HS-27A (cell line): Measurements from ENCODE around the gene SOWAHA.
A peak's percentile ranks its signal among the peaks of the same experiment; 100 is the strongest.

Source experiments
- DNase-seq: peaks from one replicate; pipeline ENCODE4 v3.0.0-alpha.2; 2012; ENCODE audit warnings: low read depth, missing footprints

SOWAHA gene

DNA sequence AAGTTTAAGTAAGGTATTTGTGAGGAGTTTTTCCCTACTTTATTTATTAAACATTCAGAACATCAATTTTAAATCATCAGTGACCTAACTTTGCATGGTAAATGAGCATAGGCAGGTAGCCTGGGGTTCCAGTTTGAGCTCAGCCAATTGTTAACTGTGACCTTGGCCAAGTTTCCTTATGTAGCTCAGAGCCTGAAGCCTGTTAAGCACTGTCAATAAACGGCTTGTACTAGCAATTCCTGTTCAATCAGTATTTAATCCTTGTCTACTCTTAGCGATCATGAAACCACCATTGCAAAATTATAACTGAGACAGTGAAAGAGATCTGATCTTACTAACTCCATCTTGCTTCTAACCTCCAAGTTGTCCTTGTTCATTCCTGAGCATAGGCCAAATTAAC is 4.7 kb upstream of the SOWAHA start:
- no peak for DNase-seq

GRCh38 chr5:132808866-132809265 is 4.2 kb upstream of the SOWAHA start:
- no peak for DNase-seq

- no peak for DNase-seq
Observed at GRCh38 chr5:132810605-132811004, 2.5 kb upstream of the SOWAHA start.

DNA sequence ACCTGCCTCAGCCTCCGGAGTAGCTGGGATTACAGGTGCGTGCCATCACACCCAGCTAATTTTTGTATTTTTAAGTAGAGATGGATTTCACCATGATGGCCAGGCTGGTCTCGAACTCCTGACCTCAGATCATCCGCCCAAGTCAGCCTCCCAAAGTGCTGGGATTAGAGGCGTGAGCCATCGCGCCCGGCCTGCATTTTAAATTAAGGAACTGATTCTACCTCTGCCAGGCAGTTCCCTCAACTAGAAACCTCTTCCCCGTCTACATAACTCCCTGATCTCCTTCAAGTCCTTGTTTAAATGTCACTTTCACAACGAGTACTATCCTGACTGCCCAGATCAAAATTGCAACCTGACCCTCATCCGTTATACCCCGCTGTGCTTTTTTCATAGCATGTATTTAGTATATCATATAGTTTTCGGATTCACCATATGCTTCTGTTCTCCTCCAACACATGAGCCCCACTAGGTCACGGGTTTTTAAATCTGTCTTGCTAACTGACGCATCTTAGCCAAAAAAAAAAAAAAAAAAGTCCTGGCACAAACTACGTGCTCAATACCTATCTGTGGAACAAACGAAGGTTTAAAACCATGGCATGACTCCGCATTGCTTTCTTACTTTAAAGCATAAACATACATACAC is 858 bp upstream of the SOWAHA start:
- DNase-seq: no peak

DNA sequence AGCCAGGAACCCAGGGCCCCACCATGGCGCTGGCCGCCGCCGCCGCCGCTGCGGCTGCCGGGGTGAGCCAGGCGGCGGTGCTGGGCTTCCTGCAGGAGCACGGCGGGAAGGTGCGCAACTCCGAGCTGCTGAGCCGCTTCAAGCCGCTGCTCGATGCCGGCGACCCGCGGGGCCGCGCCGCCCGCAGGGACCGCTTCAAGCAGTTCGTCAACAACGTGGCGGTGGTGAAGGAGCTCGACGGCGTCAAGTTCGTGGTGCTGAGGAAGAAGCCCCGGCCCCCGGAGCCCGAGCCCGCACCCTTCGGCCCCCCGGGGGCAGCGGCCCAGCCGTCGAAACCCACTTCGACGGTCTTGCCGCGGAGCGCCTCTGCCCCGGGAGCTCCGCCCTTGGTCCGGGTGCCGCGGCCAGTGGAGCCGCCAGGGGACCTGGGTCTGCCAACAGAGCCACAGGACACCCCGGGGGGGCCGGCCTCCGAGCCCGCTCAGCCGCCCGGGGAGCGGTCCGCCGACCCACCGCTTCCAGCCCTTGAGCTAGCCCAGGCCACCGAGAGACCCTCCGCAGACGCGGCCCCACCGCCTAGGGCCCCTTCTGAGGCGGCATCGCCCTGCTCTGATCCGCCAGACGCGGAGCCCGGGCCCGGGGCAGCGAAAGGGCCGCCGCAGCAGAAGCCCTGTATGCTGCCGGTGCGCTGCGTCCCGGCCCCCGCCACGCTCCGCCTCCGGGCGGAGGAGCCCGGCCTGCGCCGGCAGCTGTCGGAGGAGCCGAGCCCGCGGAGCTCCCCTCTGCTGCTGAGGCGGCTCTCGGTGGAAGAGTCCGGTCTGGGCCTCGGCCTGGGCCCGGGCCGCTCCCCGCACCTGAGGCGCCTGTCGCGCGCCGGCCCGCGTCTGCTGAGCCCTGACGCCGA is 749 bp downstream of the SOWAHA start:
- DNase-seq: no peak

DNA sequence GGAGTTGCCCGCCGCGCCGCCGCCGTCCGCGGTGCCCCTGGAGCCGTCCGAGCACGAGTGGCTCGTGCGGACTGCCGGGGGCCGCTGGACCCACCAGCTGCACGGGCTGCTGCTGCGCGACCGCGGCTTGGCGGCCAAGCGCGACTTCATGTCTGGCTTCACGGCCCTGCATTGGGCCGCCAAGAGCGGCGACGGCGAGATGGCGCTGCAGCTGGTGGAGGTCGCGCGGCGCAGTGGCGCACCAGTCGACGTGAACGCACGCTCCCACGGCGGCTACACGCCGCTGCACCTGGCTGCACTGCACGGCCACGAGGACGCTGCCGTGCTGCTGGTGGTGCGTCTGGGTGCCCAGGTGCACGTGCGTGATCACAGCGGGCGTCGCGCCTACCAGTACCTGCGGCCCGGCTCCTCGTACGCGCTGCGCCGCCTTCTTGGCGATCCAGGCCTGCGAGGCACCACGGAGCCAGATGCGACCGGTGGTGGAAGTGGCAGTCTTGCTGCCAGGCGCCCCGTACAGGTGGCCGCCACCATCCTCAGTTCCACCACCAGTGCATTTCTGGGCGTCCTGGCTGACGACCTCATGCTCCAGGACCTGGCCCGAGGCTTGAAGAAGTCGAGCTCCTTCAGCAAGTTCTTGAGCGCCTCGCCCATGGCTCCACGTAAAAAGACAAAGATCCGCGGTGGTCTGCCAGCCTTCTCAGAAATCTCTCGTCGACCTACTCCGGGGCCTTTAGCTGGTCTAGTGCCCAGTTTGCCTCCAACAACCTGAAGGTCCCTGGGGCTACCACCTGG is 1.6 kb downstream of the SOWAHA start:
- no peak for DNase-seq

DNA sequence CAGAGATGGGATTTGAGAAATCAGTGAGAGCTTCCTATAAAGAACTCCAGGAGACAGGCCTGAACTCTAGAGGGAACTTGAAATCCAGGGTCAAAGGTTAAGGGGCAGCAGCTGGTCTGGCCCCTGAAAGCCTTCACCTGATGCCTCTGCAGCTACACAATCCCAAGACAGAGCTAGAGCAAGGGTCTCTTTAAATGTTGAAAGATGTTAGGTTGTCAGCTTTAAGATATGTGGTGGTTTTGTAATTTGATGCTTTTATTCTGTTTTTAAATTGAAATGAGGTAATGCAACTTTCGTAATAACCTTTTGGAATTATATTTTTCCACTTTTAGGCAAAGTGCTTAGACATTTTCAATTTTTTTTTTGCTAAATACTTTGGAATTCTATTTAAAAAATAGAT is 2.4 kb downstream of the SOWAHA start:
- DNase-seq: no peak

- no peak for DNase-seq
Observed at GRCh38 chr5:132816083-132816482, 3.0 kb downstream of the SOWAHA start.

DNA sequence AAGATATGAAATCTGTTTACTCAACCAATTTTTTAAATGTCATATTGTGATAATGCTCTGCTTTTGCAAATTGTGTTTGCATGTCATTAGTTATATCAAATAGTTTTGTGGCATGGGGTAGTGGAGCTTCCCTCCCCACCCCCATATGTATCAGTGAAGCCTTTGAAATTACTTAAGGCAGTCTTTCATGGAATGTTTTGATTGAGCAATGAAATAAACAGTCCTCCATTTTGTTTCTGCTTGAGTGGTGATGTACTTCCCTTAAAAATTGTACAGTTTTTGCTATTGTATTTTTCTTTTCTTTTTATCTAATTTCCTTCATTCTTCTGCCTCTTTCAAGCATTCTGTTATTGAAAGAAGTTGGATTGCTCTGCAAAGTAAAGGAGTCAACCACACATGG is 3.5 kb downstream of the SOWAHA start:
- no peak for DNase-seq

GRCh38 chr5:132817011-132817410 is 3.9 kb downstream of the SOWAHA start:
- no peak for DNase-seq

- DNase-seq: no peak
Observed at GRCh38 chr5:132819468-132819867, 6.4 kb downstream of the SOWAHA start.

GRCh38 chr5:132820162-132820754 is 7.2 kb downstream of the SOWAHA start:
- DNase-seq: peak; percentile 35

GRCh38 chr5:132821350-132821749 is 8.2 kb downstream of the SOWAHA start:
- no peak for DNase-seq

DNA sequence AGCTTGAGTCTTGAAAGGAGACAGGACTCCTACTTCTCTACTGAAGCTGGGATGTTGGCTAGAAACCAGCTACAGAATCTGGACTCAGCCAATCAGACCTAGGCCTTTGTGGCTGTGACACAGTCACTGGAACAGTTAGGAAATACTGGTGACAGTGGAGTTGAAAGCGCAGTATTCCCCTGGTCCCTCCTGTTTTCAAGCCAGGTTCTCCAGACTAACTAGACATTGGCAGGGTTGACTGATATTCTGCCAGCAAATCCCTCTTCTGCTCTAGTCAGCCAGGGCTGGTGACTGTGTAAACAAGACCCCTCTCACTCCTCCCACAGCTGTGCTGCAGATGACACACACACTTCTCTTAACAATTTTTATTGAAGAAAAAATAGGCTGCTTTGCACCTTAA is 8.7 kb downstream of the SOWAHA start:
- no peak for DNase-seq

- no peak for DNase-seq
Observed at GRCh38 chr5:132822650-132823480, 9.8 kb downstream of the SOWAHA start.

DNA sequence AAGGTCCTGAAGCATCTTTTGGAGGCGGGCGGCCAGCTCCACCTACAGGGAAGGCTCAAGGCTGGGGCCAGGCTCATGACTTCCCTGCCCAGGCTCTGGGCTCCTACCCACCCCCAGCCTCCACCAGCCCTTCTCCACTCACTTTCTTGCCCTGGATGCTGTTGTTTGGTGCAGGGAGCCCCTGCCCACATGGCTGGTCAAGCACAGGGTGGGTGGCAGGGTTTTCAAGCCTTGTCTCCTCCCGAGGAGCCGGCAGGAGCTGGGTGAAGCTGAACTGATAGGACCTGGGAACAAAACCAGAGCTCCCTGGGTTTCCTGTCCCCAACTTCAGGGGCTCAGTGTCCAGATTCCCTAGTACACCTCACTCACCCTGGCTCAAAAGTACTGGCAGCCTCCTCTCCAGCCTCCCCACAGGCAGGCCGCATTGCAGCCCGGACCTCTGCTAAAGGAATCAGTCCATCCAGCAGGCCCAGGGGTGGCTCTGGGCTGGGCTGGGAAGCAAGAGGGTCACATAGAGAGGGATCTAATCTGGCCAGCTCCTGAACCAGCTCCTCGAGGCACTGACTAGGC is 10.5 kb downstream of the SOWAHA start:
- DNase-seq: no peak

DNA sequence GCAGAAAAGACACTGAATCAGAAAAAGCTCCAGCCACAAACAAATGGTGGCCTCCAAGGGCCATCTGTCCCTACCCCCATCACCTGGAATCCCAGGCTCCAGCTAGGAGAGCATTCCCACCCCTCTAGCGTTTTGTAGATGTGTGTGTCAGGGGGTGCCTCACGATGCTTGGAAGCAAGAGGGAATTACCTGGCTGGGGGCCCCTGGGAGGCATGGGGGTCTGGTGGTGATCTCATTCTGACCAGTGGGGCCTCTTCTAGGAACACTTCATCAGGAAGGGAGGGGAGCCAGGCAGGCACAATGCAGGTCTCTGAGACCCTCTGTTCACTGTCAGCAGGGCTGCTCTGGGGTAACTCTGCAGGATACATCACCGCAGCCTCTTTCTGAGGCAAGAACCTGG is 11.3 kb downstream of the SOWAHA start:
- DNase-seq: no peak

DNA sequence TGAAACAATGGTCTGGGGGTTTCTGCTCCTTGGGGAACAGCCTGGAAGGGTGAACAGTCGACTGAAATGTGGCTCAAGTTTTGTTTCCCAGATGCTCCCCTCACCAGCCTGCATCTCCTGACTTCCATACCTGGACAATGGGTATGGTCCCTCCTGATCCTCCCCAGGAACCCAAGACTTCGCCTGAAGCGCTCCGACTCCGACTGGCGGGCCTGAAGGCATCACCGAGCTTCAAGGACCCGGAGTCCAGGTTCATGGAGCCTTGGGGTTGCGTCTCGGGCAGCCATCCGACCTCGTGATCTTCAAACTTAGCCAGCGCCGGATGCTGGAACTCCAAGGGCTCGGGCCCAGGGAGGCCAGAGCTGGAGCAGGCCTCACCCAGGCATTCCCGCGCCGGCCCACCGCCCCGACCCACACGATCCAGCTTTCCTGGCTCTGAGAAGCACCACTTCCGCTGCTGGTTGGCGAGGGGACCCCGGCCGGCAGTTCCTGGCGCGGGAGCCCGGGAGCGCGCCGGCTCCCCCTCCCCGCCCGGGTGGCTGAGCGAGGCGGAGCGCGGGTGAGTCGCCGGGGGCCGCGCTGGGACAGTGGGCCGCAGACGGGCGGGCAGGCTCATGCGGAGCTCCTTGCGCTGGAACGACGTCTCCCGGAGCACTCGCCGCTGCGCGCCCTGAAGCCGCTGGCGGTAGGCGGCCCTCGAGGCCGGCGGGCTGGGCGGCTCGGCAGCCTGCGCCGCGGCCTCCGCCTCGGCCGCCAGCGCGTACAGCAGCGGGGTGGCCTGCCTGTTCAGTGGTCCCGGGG is 12.1 kb downstream of the SOWAHA start:
- no peak for DNase-seq

DNA sequence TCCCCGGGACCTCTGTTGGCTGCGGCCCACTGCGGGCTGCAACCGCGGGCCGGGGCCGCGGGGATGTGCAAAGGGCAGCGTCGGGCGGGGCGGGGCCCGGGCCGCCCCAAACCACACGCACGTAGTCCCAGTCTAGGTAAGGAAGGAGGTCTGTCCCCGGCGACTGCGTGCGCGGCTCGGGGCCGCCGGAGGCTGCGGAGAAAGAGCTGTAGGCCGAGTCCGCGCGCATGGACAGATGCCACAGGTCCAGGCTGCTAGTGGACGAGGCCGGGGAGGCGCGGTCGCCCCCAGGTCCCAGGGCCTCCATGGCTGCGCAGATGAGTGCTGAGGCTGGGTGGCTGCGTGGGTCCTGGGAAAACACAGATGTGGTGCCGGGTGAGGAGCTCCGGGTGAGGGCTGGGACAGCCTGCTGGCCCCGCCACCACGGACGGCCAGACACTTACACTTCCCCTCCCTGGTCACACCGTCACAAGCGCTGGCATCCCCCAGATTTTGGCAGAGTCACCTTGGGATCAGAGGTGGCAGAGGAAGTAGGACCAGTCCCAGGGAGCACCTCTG is 12.8 kb downstream of the SOWAHA start:
- no peak for DNase-seq
